ENCODE results near the gene RTN4. TPM values are rescaled to one million over a fixed set of nuclear protein-coding genes. Genes with fewer than 3 reads are reported as not detected.
"Not testable (repeated sequence)": the region's sequence is repeated elsewhere in the genome, so short reads cannot be mapped to it uniquely, and the experiment has no call there.

RTN4 gene
- polyA plus RNA-seq, 2 donors, result 116 to 121 TPM

GRCh38 chr2:55076019-55076418 is 25.8 kb upstream of the RTN4 start:
- not testable (repeated sequence) for H3K27ac ChIP-seq (ENCODE audit: low read depth in 2 of 2, low read length in 1 of 2); H3K4me3 ChIP-seq (ENCODE audit: low read depth in 1 of 2, low read length in 2 of 2); H3K36me3 ChIP-seq (ENCODE audit: control insufficient read depth in 2 of 2, insufficient read depth in 2 of 2, low read length in 1 of 2); H3K9me3 ChIP-seq (ENCODE audit: control insufficient read depth in 2 of 2, insufficient read depth in 1 of 2, low read depth in 1 of 2, low read length in 1 of 2); H3K27me3 ChIP-seq (ENCODE audit: control insufficient read depth in 1 of 2, insufficient read depth in 2 of 2, low read length in 2 of 2); H3K4me1 ChIP-seq (ENCODE audit: control insufficient read depth in 2 of 2, insufficient read depth in 2 of 2, low read length in 1 of 2)
- WGBS, 2 donors, result 79 to 81% methylated on average over 1 of the region's 1 CpG

- Histone ChIP-seq H3K27me3 (ENCODE audit: control insufficient read depth in 1 of 2, insufficient read depth in 2 of 2, low read length in 2 of 2) (no peaks in the 10 kb centered on the region), H3K27ac (ENCODE audit: low read depth in 2 of 2, low read length in 1 of 2) (no peak overlapping the region), H3K9me3 (ENCODE audit: control insufficient read depth in 2 of 2, insufficient read depth in 1 of 2, low read depth in 1 of 2, low read length in 1 of 2) (no peaks in the 10 kb centered on the region), H3K4me1 (ENCODE audit: control insufficient read depth in 2 of 2, insufficient read depth in 2 of 2, low read length in 1 of 2) (no peaks in the 10 kb centered on the region), H3K36me3 (ENCODE audit: control insufficient read depth in 2 of 2, insufficient read depth in 2 of 2, low read length in 1 of 2) (no peaks in the 10 kb centered on the region), H3K4me3 (ENCODE audit: low read depth in 1 of 2, low read length in 2 of 2) (no peak overlapping the region)
- 82 to 84% methylated on average over 6 of the region's 6 CpGs for WGBS, 2 donors
Observed at GRCh38 chr2:55073000-55073983, 23.0 kb upstream of the RTN4 start.

DNA sequence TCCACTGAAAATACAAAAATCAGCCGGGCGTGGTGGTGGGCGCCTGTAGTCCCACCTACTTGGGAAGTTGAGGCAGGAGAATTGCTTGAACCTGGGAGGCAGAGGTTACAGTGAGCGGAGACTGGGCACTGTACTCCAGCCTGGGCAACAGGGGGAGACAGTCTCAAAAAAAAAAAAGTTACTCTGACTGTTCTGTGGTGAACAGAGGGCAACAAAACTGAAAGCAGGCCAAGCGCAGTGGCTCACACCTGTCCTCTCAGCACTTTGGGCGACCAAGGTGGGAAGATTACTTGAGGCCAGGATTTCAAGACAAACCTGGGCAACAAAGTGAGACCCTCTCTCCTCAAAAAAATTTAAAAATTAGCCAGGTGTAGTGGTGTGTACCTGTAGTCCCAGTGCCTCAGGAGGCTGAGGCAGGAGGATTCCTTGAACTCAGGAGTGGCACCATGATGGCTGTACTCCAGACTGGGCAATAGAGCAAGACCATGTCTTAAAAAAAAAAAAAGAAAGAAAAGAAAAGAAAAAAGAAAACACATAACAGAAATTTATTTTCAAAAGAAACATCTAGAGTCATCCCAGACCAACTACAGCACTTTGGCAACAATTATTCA is 13.6 kb upstream of the RTN4 start:
- no peaks in the 10 kb centered on the region for H3K4me1 ChIP-seq (ENCODE audit: control insufficient read depth in 2 of 2, insufficient read depth in 2 of 2, low read length in 1 of 2)
- no peak overlapping the region for H3K27ac ChIP-seq (ENCODE audit: low read depth in 2 of 2, low read length in 1 of 2)
- WGBS, 2 donors, result 86 to 94% methylated on average over 6 of the region's 6 CpGs
- H3K4me3 ChIP-seq (ENCODE audit: low read depth in 1 of 2, low read length in 2 of 2), result no peak overlapping the region
- H3K27me3 ChIP-seq (ENCODE audit: control insufficient read depth in 1 of 2, insufficient read depth in 2 of 2, low read length in 2 of 2), result no peaks in the 10 kb centered on the region
- no peaks in the 10 kb centered on the region for H3K9me3 ChIP-seq (ENCODE audit: control insufficient read depth in 2 of 2, insufficient read depth in 1 of 2, low read depth in 1 of 2, low read length in 1 of 2)
- H3K36me3 ChIP-seq (ENCODE audit: control insufficient read depth in 2 of 2, insufficient read depth in 2 of 2, low read length in 1 of 2), result no peaks in the 10 kb centered on the region

GRCh38 chr2:55063226-55063625 is 13.0 kb upstream of the RTN4 start:
- Histone ChIP-seq H3K36me3 (ENCODE audit: control insufficient read depth in 2 of 2, insufficient read depth in 2 of 2, low read length in 1 of 2) (no peaks in the 10 kb centered on the region), H3K4me3 (ENCODE audit: low read depth in 1 of 2, low read length in 2 of 2) (no peak overlapping the region), H3K4me1 (ENCODE audit: control insufficient read depth in 2 of 2, insufficient read depth in 2 of 2, low read length in 1 of 2) (no peaks in the 10 kb centered on the region), H3K27ac (ENCODE audit: low read depth in 2 of 2, low read length in 1 of 2) (no peak overlapping the region), H3K27me3 (ENCODE audit: control insufficient read depth in 1 of 2, insufficient read depth in 2 of 2, low read length in 2 of 2) (no peaks in the 10 kb centered on the region), H3K9me3 (ENCODE audit: control insufficient read depth in 2 of 2, insufficient read depth in 1 of 2, low read depth in 1 of 2, low read length in 1 of 2) (no peaks in the 10 kb centered on the region)
- 90 to 93% methylated on average over 6 of the region's 6 CpGs for WGBS, 2 donors

- 84 to 86% methylated on average over 1 of the region's 1 CpG for WGBS, 2 donors
- no peaks in the 10 kb centered on the region for H3K36me3 ChIP-seq (ENCODE audit: control insufficient read depth in 2 of 2, insufficient read depth in 2 of 2, low read length in 1 of 2)
- no peaks in the 10 kb centered on the region for H3K9me3 ChIP-seq (ENCODE audit: control insufficient read depth in 2 of 2, insufficient read depth in 1 of 2, low read depth in 1 of 2, low read length in 1 of 2)
- no peaks in the 10 kb centered on the region for H3K27me3 ChIP-seq (ENCODE audit: control insufficient read depth in 1 of 2, insufficient read depth in 2 of 2, low read length in 2 of 2)
- no peaks in the 10 kb centered on the region for H3K4me1 ChIP-seq (ENCODE audit: control insufficient read depth in 2 of 2, insufficient read depth in 2 of 2, low read length in 1 of 2)
- H3K4me3 ChIP-seq (ENCODE audit: low read depth in 1 of 2, low read length in 2 of 2), result no peak overlapping the region
- H3K27ac ChIP-seq (ENCODE audit: low read depth in 2 of 2, low read length in 1 of 2), result no peak overlapping the region
Observed at GRCh38 chr2:55062754-55063153, 12.5 kb upstream of the RTN4 start.

DNA sequence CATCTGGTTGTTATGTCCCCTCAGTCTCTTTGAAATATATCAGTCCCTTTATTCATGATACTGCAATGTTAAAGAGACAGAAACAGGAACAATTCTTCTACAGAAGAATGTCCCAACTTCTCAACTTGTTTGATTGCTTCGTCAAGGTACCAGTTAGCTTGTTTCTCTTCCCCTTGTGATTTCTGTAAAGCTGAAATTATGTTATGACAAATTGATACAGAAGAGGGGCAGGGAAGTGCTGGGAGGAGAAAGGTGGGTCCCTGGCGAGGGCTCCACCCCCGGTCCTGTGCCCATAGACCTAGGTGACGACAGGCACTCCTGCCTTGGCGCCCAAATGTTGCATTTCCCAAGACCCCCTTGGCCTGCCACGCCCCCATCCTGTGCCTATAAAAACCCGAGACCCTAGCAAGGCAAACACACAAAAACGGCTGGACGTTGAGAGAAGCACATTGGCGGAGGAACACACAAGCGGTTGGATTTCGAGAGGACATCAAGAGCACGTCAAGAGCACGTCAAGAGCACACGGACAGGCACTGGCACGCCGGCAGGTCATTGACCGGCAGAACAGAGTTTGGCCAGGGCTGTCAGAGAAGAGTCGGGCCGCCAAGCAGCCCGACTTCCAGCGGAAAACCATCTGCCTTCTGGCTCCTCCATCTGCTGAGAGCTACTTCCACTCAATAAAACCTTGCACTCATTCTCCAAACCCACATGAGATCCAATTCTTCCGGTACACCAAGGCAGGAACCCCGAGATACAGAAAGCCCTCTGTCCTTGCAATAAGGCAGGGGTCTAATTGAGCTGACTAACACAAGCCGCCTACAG is 11.5 kb upstream of the RTN4 start:
- no peaks in the 10 kb centered on the region for H3K4me1 ChIP-seq (ENCODE audit: control insufficient read depth in 2 of 2, insufficient read depth in 2 of 2, low read length in 1 of 2)
- H3K36me3 ChIP-seq (ENCODE audit: control insufficient read depth in 2 of 2, insufficient read depth in 2 of 2, low read length in 1 of 2), result no peaks in the 10 kb centered on the region

GRCh38 chr2:55059793-55060192 is 9.5 kb upstream of the RTN4 start:
- 84 to 87% methylated on average over 4 of the region's 4 CpGs for WGBS, 2 donors
- Histone ChIP-seq H3K4me1 (ENCODE audit: control insufficient read depth in 2 of 2, insufficient read depth in 2 of 2, low read length in 1 of 2) (no peaks in the 10 kb centered on the region), H3K36me3 (ENCODE audit: control insufficient read depth in 2 of 2, insufficient read depth in 2 of 2, low read length in 1 of 2) (no peaks in the 10 kb centered on the region), H3K4me3 (ENCODE audit: low read depth in 1 of 2, low read length in 2 of 2) (no peak overlapping the region), H3K27ac (ENCODE audit: low read depth in 2 of 2, low read length in 1 of 2) (no peak overlapping the region), H3K9me3 (ENCODE audit: control insufficient read depth in 2 of 2, insufficient read depth in 1 of 2, low read depth in 1 of 2, low read length in 1 of 2) (no peaks in the 10 kb centered on the region), H3K27me3 (ENCODE audit: control insufficient read depth in 1 of 2, insufficient read depth in 2 of 2, low read length in 2 of 2) (no peaks in the 10 kb centered on the region)

More for the DNA sequence above, 11.5 kb upstream of the RTN4 start:
- Histone ChIP-seq H3K4me3 (ENCODE audit: low read depth in 1 of 2, low read length in 2 of 2) (no peak overlapping the region), H3K27ac (ENCODE audit: low read depth in 2 of 2, low read length in 1 of 2) (no peak overlapping the region), H3K9me3 (ENCODE audit: control insufficient read depth in 2 of 2, insufficient read depth in 1 of 2, low read depth in 1 of 2, low read length in 1 of 2) (no peaks in the 10 kb centered on the region), H3K27me3 (ENCODE audit: control insufficient read depth in 1 of 2, insufficient read depth in 2 of 2, low read length in 2 of 2) (no peaks in the 10 kb centered on the region)
- 94% methylated on average over 25 of the region's 25 CpGs for WGBS, 2 donors

DNA sequence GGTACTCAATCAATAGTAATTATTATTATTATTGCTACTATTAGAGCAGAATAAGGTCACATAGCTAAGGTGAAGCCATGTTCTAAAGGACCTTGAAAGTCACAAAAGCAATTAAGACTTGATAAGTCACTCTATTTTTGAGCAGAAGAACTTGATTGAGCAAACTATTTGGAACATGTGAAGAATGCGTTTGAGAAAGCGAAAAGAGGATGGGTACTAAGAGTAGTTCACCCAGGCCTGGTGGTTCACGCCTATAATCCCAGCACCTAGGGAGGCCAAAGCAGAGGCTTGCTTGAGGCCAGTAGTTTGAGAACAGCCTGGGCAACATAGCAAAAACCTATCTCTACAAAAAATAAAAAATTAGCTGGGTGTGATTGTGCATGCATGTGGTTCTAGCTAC is 7.2 kb upstream of the RTN4 start:
- H3K27me3 ChIP-seq (ENCODE audit: control insufficient read depth in 1 of 2, insufficient read depth in 2 of 2, low read length in 2 of 2), result no peaks in the 10 kb centered on the region
- no peaks in the 10 kb centered on the region for H3K4me1 ChIP-seq (ENCODE audit: control insufficient read depth in 2 of 2, insufficient read depth in 2 of 2, low read length in 1 of 2)
- 96 to 97% methylated on average over 3 of the region's 3 CpGs for WGBS, 2 donors
- no peaks in the 10 kb centered on the region for H3K9me3 ChIP-seq (ENCODE audit: control insufficient read depth in 2 of 2, insufficient read depth in 1 of 2, low read depth in 1 of 2, low read length in 1 of 2)
- H3K27ac ChIP-seq (ENCODE audit: low read depth in 2 of 2, low read length in 1 of 2), result no peak overlapping the region
- no peak overlapping the region for H3K4me3 ChIP-seq (ENCODE audit: low read depth in 1 of 2, low read length in 2 of 2)
- H3K36me3 ChIP-seq (ENCODE audit: control insufficient read depth in 2 of 2, insufficient read depth in 2 of 2, low read length in 1 of 2), result no peaks in the 10 kb centered on the region

GRCh38 chr2:55056024-55056521 is 5.8 kb upstream of the RTN4 start:
- no peaks in the 10 kb centered on the region for H3K27me3 ChIP-seq (ENCODE audit: control insufficient read depth in 1 of 2, insufficient read depth in 2 of 2, low read length in 2 of 2)
- no peak overlapping the region for H3K27ac ChIP-seq (ENCODE audit: low read depth in 2 of 2, low read length in 1 of 2)
- H3K9me3 ChIP-seq (ENCODE audit: control insufficient read depth in 2 of 2, insufficient read depth in 1 of 2, low read depth in 1 of 2, low read length in 1 of 2), result no peaks in the 10 kb centered on the region
- no peaks in the 10 kb centered on the region for H3K36me3 ChIP-seq (ENCODE audit: control insufficient read depth in 2 of 2, insufficient read depth in 2 of 2, low read length in 1 of 2)
- WGBS, 2 donors, result 87 to 90% methylated on average over 9 of the region's 9 CpGs
- no peaks in the 10 kb centered on the region for H3K4me1 ChIP-seq (ENCODE audit: control insufficient read depth in 2 of 2, insufficient read depth in 2 of 2, low read length in 1 of 2)
- no peak overlapping the region for H3K4me3 ChIP-seq (ENCODE audit: low read depth in 1 of 2, low read length in 2 of 2)
